B cell (primary cell): ENCODE results near the gene MSMB. TPM values are rescaled to one million over a fixed set of nuclear protein-coding genes. Genes with fewer than 3 reads are reported as not detected.
A peak's percentile ranks its signal among the peaks of the same experiment; 100 is the strongest.

Experiments
- ATAC-seq: fragments of 200-7000 bp; cut with Tn5 transposase; one replicate; pipeline ENCODE4 v1.10.0; 2021; ENCODE audit warnings: low read depth, mild to moderate bottlenecking, moderate number of reproducible peaks, moderate library complexity
- CTCF ChIA-PET: fragments of 350-600 bp; sonication (Branson Sonifier 250); formaldehyde crosslinking; loops from one replicate; lab custom pipeline; 2021; ENCODE audit warnings: antibody characterized with exemption, inconsistent platforms; lab: Charles Lee
- POLR2A ChIA-PET: fragments of 350-600 bp; sonication (Branson Sonifier 250); formaldehyde crosslinking; loops from one replicate; lab custom pipeline; 2021; ENCODE audit warnings: antibody characterized with exemption; lab: Charles Lee
- DNase-seq: peaks from one replicate; pipeline ENCODE4 v3.0.0; 2013
- H2AFZ ChIP-seq: 2 replicates; pipeline ENCODE4 v1.6.1; 2012; ENCODE audit warnings: mild to moderate bottlenecking, low read depth, low read length; ENCODE audit not compliant: insufficient read depth, poor library complexity, severe bottlenecking
- H3K27ac ChIP-seq, 2 donors: 1 replicate in 1 of 2; 2 replicates in 1 of 2; pipeline ENCODE4 v1.5.1; 2012 to 2013; ENCODE audit warnings: low read length in 2 of 2, mild to moderate bottlenecking in 2 of 2, moderate library complexity in 1 of 2
- H3K27me3 ChIP-seq, 4 experiments: fragments of 200-600 bp in 1 of 4; sonication (generic) in 1 of 4; replicated peaks in 1 of 4; 1 replicate in 2 of 4; 2 replicates in 2 of 4; pipeline versions ENCODE4 v1.6.1 to v1.7.0; 2013 to 2016; ENCODE audit warnings: low read length in 3 of 4, mild to moderate bottlenecking in 2 of 4, mixed read lengths in 1 of 4, moderate library complexity in 1 of 4; ENCODE audit not compliant: insufficient read depth in 4 of 4, control insufficient read depth in 3 of 4; ENCODE audit errors: control extremely low read depth in 1 of 4
- H3K36me3 ChIP-seq, 2 experiments: replicated peaks in 1 of 2; 1 replicate in 1 of 2; 2 replicates in 1 of 2; pipeline versions ENCODE4 v1.6.1 to v1.7.1; 2013; ENCODE audit warnings: low read length in 1 of 2; ENCODE audit not compliant: insufficient read depth in 2 of 2, control insufficient read depth in 1 of 2; ENCODE audit errors: control extremely low read depth in 1 of 2, extremely low read depth in 1 of 2
- H3K4me1 ChIP-seq, 2 donors: fragments of 200-600 bp in 1 of 2; sonication (generic) in 1 of 2; 1 replicate in 1 of 2; 2 replicates in 1 of 2; pipeline versions ENCODE4 v1.5.1 to v1.6.1; 2013 to 2017; ENCODE audit warnings: low read length in 2 of 2; ENCODE audit not compliant: control insufficient read depth in 2 of 2, insufficient read depth in 2 of 2
- H3K4me2 ChIP-seq: replicated peaks from 2 replicates; pipeline ENCODE3; 2012; ENCODE audit warnings: mild to moderate bottlenecking, low read depth, low read length; ENCODE audit not compliant: poor library complexity, severe bottlenecking
- H3K4me3 ChIP-seq, 5 experiments: fragments of 200-600 bp in 1 of 5; sonication (generic) in 1 of 5; 1 replicate in 3 of 5; 2 replicates in 2 of 5; pipeline versions ENCODE4 v1.5.1 to v1.7.0; 2011 to 2016; ENCODE audit warnings: low read length in 4 of 5, mild to moderate bottlenecking in 4 of 5, low read depth in 2 of 5, control low read depth in 1 of 5, moderate library complexity in 1 of 5; ENCODE audit not compliant: insufficient read depth in 1 of 5; ENCODE audit errors: control extremely low read depth in 1 of 5, extremely low read depth in 1 of 5
- H3K79me2 ChIP-seq: fragments of 200-600 bp; sonication (generic); one replicate; pipeline ENCODE4 v1.6.0; 2016; ENCODE audit warnings: low read length; ENCODE audit not compliant: control insufficient read depth, insufficient read depth
- H3K9ac ChIP-seq: fragments of 200-600 bp; sonication (generic); 2 replicates; pipeline ENCODE4 v1.6.1; 2017; ENCODE audit warnings: mild to moderate bottlenecking, low read length, moderate library complexity
- H3K9me3 ChIP-seq, 3 donors: one replicate each; pipeline versions ENCODE4 v1.6.1 to v1.7.1; 2013; ENCODE audit warnings: low read length in 2 of 3; ENCODE audit not compliant: control insufficient read depth in 2 of 3, insufficient read depth in 1 of 3; ENCODE audit errors: control extremely low read depth in 1 of 3
- H4K20me1 ChIP-seq: 2 replicates; pipeline ENCODE4 v1.6.0; 2012; ENCODE audit warnings: mild to moderate bottlenecking, low read length; ENCODE audit not compliant: insufficient read depth, control insufficient read depth, poor library complexity, severe bottlenecking
- H3K27ac Mint-ChIP-seq: one replicate; pipeline ENCODE4 v1.8.0; 2021; ENCODE audit warnings: mixed read lengths
- H3K27me3 Mint-ChIP-seq: one replicate; pipeline ENCODE4 v1.8.0; 2021; ENCODE audit warnings: mixed read lengths
- H3K4me1 Mint-ChIP-seq: one replicate; pipeline ENCODE4 v1.8.0; 2021; ENCODE audit warnings: mixed read lengths
- H3K4me3 Mint-ChIP-seq: one replicate; pipeline ENCODE4 v1.8.0; 2021; ENCODE audit warnings: mixed read lengths
- H3K9me3 Mint-ChIP-seq: one replicate; pipeline ENCODE4 v1.8.0; 2022; ENCODE audit warnings: mixed read lengths; ENCODE audit not compliant: insufficient read depth
- CTCF ChIP-seq: fragments of 200-600 bp; IDR thresholded peaks from one replicate; pipeline ENCODE4 v1.8.0; 2022; ENCODE audit warnings: antibody characterized with exemption, mild to moderate bottlenecking
- EZH2 ChIP-seq: IDR thresholded peaks from 2 replicates; pipeline ENCODE4 v1.6.1; 2012; ENCODE audit warnings: borderline replicate concordance, low read depth, mild to moderate bottlenecking, moderate library complexity, low read length; ENCODE audit not compliant: insufficient read depth, poor library complexity, severe bottlenecking
- WGBS: methylation state at CpG from one replicate; pipeline ENCODE4 v1.1.5; 2013; ENCODE audit warnings: missing lambda C conversion rate; ENCODE audit not compliant: insufficient coverage; 5-methylcytosine and 5-hydroxymethylcytosine counted together
- intact Hi-C: fragments of 100-400 bp; cut with micrococcal nuclease; formaldehyde crosslinking; loops from one replicate; pipeline ENCODE4 v1.10.0; 2022
- polyA plus RNA-seq: library from polyadenylated mRNA; depleted of rRNA; stranded (reverse); fragments of >200 nt; gene quantifications from 2 replicates; pipeline ENCODE4 v1.2.3, GENCODE V29; 2012
- total RNA-seq, 2 donors: library from RNA; stranded (reverse); fragments of 120-200 nt in 1 of 2; gene quantifications; 1 replicate in 1 of 2; 2 replicates in 1 of 2; pipeline versions ENCODE4 v1.2.3 to v1.2.4, GENCODE V29; 2013 to 2022

The MSMB gene
- total and polyA plus RNA-seq, 2 donors (not counting 1 experiment from before 2014, with no cell fraction given) = not detected

- H3K4me3 Mint-ChIP-seq = peak overlapping the region; percentile 95
- H3K4me3 ChIP-seq = peak overlapping the region; percentile 57 to 97 (median 96)
- H3K36me3 ChIP-seq = peaks cover 0 to 15% of the 10 kb centered on the region in 2 experiments
- H3K79me2 ChIP-seq = peaks cover 59% of the 10 kb centered on the region
- ChIA-PET CTCF (interaction anchor here (0.7 to 3.2 kb wide), 9 partner anchors 10 to 794 kb away, joined by 3 to 20 read pairs (median 4); no protein-coding TSS in a partner anchor), POLR2A (interaction anchor here (0.8 kb wide), 1 partner anchor 779 kb away, joined by 3 read pairs; no protein-coding TSS in a partner anchor)
- H3K4me2 ChIP-seq = peak overlapping the region; percentile 88
- H3K27me3 ChIP-seq = no peaks in the 10 kb centered on the region
- WGBS = 51% methylated on average over 2 of the region's 6 CpGs
- intact Hi-C loops = loop anchor here (1.0 to 5.0 kb wide), 7 partner anchors 57 to 779 kb away; partner anchors contain the start of gene TIMM23
- peaks cover 58% of the 10 kb centered on the region for H4K20me1 ChIP-seq
- ATAC-seq (no peak), DNase-seq (no peak)
- H3K9me3 Mint-ChIP-seq = no peaks in the 10 kb centered on the region
- peak overlapping the region; percentile 81 for H2AFZ ChIP-seq
- no peak for TF ChIP-seq EZH2
- TF ChIP-seq CTCF = no peak
- peak overlapping the region; percentile 91 for H3K27ac Mint-ChIP-seq
- peaks cover 26 to 38% of the 10 kb centered on the region in 2 donors for H3K4me1 ChIP-seq
- peaks cover 51% of the 10 kb centered on the region for H3K4me1 Mint-ChIP-seq
- no peaks in the 10 kb centered on the region for H3K27me3 Mint-ChIP-seq
- no peaks in the 10 kb centered on the region for H3K9me3 ChIP-seq
- H3K9ac ChIP-seq = peak overlapping the region; percentile 96
- peak overlapping the region; percentile 80 to 97 for H3K27ac ChIP-seq
Observed at GRCh38 chr10:46029461-46030030, 16.5 kb downstream of the MSMB start.
